Right renal cortex interstitium (tissue), 3 donors: ENCODE results near the gene LSM4. TPM values are rescaled to one million over a fixed set of nuclear protein-coding genes. Genes with fewer than 3 reads are reported as not detected.

ENCODE experiments used
- DNase-seq, 3 donors: peaks; one replicate each; pipeline ENCODE4 v3.0.0-alpha.2; 2013; ENCODE audit warnings: low read depth in 3 of 3, low spot score in 2 of 3
- polyA plus RNA-seq, 3 donors: library from polyadenylated mRNA; unstranded; fragments of 120-200 nt; gene quantifications; one replicate each; pipeline ENCODE4 v1.2.1, GENCODE V29; 2013; ENCODE audit not compliant: insufficient read length in 3 of 3

Gene LSM4
- polyA plus RNA-seq, 3 donors = 87.7 to 90.8 (median 88.0) TPM

- DNase-seq = no peak
Observed at GRCh38 chr19:18294467-18294864, 28.4 kb downstream of the LSM4 start.

GRCh38 chr19:18293642-18294466 lies 29.0 kb downstream of the LSM4 start:
- DNase-seq = no peak

DNA sequence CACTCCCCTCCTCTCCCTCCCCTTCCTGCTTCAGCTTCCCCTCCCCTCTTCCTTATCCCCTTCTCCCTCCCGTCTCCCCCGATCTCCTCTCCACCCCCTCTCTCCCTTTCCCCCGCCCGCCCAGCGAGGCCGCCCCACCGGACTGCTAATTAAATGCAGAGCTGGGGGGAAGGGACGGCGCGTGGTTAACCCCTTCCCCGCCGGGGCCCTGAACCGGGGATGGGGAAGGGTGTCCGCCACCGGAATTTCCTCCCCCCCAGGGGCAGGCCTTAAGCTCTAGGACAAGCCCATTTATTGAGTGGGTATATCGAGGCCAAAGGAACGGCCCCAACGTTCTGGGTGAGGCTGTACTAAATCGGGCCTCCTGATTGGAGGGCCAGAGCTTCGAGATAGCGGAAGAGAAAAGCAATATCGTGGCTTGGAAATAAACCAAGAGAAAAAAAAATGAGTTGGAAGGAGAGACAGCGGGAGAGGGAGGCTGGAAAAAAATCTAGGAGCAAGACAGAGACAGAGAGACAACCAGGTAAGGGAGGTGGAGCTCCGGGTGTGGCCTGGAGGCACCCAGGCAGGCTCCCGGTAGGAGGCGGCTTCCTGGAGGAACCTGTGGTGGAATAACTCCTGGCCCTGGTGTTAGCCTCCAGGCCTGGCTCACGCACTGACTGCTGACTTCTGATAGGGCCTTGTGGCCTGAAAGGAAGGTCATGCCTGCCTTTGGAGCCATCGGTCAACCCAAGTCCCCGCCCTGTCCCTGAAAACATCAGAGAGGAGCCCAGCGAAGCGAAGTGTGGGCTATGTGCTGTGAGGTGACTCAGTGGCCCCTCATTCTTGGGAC lies 29.9 kb downstream of the LSM4 start:
- no peak for DNase-seq

DNA sequence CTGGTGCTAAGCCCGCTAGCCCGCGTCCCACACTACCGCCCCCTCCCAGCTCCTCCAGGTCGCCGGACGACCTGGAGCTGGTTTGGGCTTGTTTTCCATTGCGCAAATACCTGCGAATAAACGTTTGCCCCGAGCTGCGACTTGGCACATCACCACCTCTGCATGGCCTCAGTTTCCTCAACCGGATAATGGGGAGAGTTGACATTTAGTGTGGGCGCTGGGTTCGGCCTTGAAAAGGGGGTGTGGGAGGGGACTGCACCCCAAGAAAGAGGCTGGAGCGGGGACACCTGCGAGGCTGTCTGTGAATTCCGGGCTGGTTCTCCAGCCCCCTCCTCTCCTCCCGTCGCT lies 30.4 kb downstream of the LSM4 start:
- no peak for DNase-seq

DNA sequence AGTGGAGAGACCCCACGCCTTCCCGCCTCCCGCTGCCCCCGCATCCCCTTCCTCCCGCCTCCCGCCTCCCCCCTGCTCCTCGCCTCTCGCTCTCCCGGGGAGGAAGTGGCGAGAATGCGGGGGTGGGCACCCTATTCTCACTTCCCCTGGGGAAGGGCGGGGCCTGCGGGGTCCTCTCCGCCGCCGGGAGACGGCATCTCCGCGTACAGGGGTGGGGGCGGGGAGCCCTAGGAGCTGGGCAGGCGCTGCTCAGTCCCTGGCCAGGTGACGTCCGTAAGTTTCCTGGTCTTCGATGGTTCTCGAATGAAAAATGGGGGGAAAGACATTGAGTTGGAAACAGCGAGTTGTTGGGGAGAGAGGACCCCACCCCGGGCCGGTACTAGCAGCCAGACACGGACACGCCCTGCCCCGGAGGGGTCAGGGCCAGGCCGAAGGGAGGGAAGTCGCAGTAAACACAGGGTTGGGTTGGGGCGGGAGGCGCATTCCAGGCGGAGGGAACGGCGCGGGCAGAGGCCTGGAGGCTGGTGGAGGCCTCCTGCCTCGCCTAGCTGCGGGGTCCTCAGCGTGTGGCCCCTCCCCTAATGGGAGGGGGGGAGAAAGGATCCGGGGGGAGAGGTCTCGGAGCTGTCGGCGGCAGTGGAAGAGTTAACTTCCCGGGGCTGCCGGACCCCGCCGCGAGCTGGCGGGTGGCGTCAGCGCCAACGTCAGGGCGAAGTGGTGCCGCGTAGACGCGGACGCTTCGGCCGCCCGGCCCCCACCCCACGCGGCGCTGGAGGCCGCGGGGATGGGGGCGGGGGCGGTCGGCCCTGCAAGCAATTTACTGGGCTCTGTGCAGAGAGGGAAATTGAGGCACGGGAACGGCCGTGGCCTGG lies 31.1 kb downstream of the LSM4 start:
- no peak for DNase-seq

GRCh38 chr19:18291019-18291524 lies 31.8 kb downstream of the LSM4 start:
- DNase-seq = no peak

GRCh38 chr19:18290302-18291018 lies 32.4 kb downstream of the LSM4 start:
- no peak for DNase-seq

- DNase-seq = no peak
Observed at GRCh38 chr19:18289471-18290301, 33.2 kb downstream of the LSM4 start.

GRCh38 chr19:18287836-18288772 lies 34.8 kb downstream of the LSM4 start:
- no peak for DNase-seq

- no peak for DNase-seq
Observed at GRCh38 chr19:18286973-18287635, 35.8 kb downstream of the LSM4 start.

DNA sequence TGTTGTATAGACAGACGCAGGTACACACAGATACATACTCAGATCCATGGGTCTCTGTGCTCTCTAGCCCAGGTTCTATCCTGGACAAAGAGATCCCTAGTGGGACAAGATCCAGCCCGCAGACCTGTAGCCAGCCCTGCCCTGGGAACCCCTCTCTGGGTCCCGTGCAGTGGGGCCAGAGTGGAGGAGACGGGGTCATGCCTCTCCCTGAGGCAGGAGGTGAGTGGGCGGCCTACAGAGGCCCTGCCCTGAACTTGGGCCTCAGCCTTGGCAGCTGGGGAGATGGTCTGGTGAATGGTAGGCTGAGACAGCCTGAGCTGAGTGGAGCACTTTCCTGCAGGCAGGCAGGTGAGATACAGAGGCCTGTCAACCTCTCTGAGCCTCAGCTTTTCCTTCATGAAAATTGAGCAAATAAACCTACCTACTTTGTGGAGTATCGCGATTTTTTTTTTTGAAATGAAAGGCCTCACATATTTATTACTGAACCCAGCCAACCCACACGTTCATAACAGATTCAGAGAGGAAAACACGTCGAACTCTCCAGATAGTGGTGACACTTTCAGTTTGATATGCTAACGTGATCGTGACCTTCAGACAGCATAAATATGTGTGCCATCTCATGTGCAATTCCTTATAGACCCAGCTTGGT lies 38.0 kb downstream of the LSM4 start:
- no peak for DNase-seq

DNA sequence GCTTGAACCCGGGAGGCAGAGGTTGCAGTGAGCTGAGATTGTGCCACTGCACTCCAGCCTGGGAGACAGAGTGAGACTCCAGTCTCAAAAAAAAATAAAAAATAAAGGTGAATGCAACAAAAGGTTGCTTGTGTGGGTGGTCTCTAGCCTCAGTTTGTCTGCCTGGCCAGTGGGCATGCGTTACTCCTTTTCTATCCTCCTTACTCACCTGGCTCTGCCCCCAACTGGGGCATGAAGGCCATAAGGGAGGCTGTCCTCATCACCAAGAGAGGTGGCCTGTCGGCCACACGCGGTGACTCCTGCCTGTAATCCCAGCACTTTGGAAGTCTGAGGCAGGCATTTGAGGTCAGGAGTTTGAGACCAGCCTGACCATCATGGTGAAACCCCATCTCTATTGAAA lies 39.5 kb downstream of the LSM4 start:
- DNase-seq = no peak

- DNase-seq = no peak
Observed at GRCh38 chr19:18282788-18283141, 40.1 kb downstream of the LSM4 start.

GRCh38 chr19:18282021-18282787 lies 40.7 kb downstream of the LSM4 start:
- DNase-seq = no peak

DNA sequence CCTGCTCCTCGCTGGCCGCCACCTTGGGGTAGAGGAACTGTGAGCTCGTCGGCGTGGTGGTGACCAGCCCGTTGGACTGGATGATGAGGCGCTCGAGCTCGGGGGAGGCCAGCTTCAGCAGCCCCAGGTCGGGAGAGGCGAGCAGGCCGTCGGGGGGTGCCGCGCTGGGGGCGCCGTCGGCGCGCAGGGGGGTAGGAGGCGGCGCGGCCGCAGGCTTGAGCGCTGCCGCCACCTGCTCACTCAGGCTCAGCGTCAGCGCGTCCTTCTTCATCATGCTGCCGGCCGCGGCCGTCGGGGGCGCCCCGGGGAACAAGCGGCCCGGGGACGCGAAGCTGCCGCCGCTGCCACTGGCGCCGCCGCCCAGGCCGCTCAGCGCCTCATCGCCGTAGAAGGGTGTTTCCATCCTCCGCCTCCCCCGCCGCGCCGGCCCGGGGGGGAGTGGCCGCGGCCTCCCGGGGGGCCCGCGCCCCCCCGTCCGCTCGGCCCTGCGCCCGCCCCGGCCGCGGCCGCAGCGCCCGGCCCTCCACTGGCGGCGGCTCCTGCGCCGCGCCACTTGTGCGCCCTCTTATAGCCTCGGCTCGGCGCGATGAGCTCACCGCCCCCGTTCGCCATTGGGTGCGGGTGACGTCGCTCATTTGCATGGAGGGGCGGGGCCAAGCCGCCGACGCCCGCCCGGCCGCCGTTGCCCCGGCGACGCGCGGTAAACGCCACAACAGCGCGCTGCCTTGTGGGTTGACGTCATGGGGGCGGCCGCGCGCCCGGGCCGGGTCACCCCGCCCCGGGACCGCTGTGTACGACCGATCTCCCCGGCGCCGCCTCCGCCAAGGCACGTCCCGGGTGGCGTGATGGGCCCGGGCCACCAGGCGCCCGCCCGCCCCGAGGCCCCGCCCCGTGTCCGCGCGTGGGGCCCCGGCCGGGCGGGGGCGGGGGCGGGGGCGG lies 41.5 kb downstream of the LSM4 start, which contains the start of gene JUND:
Gene JUND (minus strand): TSS at position 541 of the 939 bp plus-strand sequence. CDS start 138 bp downstream, at position 403.
- DNase-seq = peak in 2 of 3 donors; percentile 92 to 95
